RWPE1 (cell line): ENCODE measurements around the gene INTS7.
"Not testable (repeated sequence)": the region's sequence is repeated elsewhere in the genome, so short reads cannot be mapped to it uniquely, and the experiment has no call there.

ENCODE experiments used
- CTCF ChIA-PET: fragments of 350-600 bp; sonication (Branson Sonifier 250); formaldehyde crosslinking; extraction: SDS; loops from one replicate; lab custom pipeline; 2021; lab: Yijun Ruan, JAX
- POLR2A ChIA-PET: fragments of 400-600 bp; formaldehyde crosslinking; extraction: SDS; loops from one replicate; lab custom pipeline; 2020; ENCODE audit warnings: antibody characterized with exemption; ENCODE audit not compliant: low non-redundant PET; lab: Yijun Ruan, JAX
- DNase-seq: peaks from one replicate; pipeline ENCODE4 v3.0.0; 2012; ENCODE audit warnings: low spot score
- H3K27ac ChIP-seq: fragments of 450-650 bp; 2 replicates; pipeline ENCODE4 v1.5.1; 2017
- CTCF ChIP-seq: fragments of 450-650 bp; conservative IDR thresholded peaks from 2 replicates; pipeline ENCODE4 v1.5.1; 2017; ENCODE audit warnings: low read depth, mild to moderate bottlenecking

The INTS7 gene

GRCh38 chr1:212039622-212040021 is 4.3 kb upstream of the INTS7 start:
- no peak for TF ChIP-seq CTCF
- no peak for DNase-seq
- CTCF ChIA-PET, result interaction anchor here (0.5 to 1.0 kb wide), 2 partner anchors 246 to 416 kb away, joined by 3 read pairs; no protein-coding TSS in a partner anchor
- POLR2A ChIA-PET, result no interaction called here
- no peak overlapping the region for H3K27ac ChIP-seq

- no peak for DNase-seq
- no peak for TF ChIP-seq CTCF
- ChIA-PET POLR2A (interaction anchor here (0.7 kb wide), 1 partner anchor 353 kb away, joined by 3 read pairs; no protein-coding TSS in a partner anchor), CTCF (no interaction called here)
- no peak overlapping the region for H3K27ac ChIP-seq
These were observed 2.5 kb upstream of the INTS7 start for GRCh38 chr1:212037900-212038299.

DNA sequence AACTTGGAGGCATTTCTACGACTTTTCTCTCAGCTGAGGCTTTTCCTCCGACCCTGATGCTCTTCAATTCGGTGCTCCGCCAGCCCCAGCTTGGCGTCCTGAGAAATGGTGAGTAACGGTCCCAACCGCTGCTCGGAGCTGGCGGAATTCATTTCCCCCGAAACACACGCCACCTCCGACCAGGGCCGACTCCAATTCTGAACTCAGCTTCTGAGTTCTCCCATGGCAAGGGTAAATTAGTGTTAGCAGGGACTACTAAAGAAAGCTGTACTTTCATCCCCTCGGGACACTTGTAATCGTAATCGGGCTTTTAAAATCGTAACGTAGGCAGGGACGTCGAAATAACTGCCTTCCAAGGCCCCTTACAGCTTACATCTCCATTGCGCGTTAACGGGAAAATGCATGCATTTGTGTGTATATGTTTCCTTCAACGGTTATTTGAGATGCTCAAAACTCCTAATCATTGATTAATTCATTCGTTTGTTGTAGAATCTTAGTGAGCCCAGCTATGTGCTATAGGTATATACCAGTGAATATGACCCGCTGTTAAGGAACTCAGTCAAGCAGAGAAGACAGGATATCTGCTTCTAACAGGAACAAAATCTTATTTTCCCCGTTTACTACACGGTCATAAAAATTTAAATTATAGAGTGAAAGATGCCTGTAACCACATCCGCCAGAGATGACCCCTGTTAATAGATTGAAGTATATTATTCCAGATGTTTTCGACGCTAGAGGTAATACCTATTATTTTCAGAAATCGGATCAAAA is 663 bp upstream of the INTS7 start:
- DNase-seq, result no peak
- TF ChIP-seq CTCF, result no peak
- CTCF ChIA-PET, result interaction anchor here (0.6 to 3.1 kb wide), 15 partner anchors 8 to 603 kb away, joined by 3 to 15 read pairs (median 4); no protein-coding TSS in a partner anchor
- H3K27ac ChIP-seq, result peak overlapping the region; percentile 92
- POLR2A ChIA-PET, result no interaction called here

DNA sequence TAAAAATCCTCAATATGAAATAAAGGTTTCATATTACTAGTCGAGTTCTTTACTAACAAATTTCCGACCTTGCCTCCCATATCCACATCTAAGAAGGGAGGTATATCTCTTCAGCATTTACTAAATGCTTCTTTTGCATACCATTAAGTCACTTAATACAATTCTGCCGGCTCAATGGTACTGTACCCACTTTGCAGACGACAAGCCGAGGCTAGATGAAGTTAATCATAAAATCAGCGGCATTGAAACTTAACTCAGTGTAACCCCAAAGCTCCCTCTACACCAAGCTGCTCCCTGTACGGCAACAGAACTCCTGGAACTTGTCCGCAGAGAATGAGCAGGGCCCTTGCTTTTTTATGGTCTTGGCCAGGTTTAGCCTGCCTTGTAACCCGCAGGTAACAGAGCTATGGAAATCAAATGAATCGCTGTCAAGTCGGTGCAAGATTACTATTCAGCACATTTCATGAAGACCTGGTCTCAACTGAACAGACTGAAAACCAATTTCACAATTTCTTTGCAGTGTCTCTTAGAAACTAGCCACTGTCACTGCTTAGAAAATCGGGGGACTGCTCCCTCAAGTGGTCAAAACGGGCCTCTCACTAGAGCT is 738 bp downstream of the INTS7 start:
- H3K27ac ChIP-seq, result peak overlapping the region; percentile 92

DNA sequence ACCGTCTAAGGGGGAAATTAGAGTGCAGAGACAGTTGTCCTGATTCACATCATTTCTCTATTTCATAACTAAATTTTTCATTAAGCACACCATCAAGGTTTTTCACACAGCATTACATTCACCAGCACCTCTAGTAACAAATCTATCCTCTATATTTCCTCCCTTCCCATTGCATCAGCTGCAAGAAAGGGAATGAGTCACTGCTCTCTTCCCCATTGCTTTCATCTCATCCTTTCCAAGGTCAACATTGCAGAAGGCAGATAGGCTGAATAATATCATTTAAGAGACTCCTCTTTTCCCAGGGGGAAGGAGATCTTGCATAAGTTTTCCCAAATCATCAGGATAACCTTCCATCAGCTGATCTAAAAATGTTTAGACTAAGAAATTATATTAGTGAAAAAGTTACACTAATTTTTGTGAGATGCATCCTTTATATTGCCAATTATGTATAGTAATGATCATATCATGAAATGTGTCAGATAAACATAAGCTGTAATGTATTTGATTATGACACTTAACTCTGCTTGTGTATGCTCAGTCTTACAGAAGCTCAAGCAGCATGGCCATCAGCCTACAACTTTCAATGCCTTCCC is 4.3 kb downstream of the INTS7 start:
- peak; percentile 60 for DNase-seq
- peak overlapping the region; percentile 95 for H3K27ac ChIP-seq
- no peak for TF ChIP-seq CTCF
- ChIA-PET CTCF (interaction anchor here (0.6 kb wide), 1 partner anchor 412 kb away, joined by 3 read pairs; no protein-coding TSS in a partner anchor), POLR2A (no interaction called here)

More for the DNA sequence above, 738 bp downstream of the INTS7 start:
- CTCF ChIA-PET, result interaction anchor here (0.5 to 3.1 kb wide), 24 partner anchors 9 to 1812 kb away, joined by 3 to 15 read pairs (median 4); no protein-coding TSS in a partner anchor
- no peak for TF ChIP-seq CTCF
- DNase-seq, result no peak
- POLR2A ChIA-PET, result no interaction called here

DNA sequence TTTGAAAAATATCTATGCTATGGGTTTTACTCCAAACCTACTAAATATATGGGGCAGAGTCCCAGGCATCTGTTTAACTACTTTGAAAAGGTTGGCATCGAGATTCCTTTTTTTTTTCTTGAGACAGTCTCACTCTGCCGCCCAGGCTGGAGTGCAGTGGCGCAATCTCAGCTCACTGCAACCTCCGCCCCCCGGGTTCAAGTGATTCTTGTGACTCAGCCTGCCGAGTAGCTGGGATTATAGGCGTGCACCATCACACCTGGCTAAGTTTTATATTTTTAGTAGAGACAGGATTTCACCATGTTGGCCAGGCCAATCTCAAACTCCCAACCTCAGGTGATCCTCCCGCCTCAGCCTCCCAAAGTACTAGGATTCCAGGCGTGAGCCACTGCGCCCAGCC is 7.6 kb downstream of the INTS7 start:
- POLR2A ChIA-PET, DNase-seq: not testable (repeated sequence)
- H3K27ac ChIP-seq, result peak overlapping the region; percentile 81
- CTCF ChIA-PET, result interaction anchor here (0.6 kb wide), 1 partner anchor 369 kb away, joined by 5 read pairs; no protein-coding TSS in a partner anchor
